HG03520 (cell line): ENCODE data around the gene CPT1A.
"Not testable (repeated sequence)": the region's sequence is repeated elsewhere in the genome, so short reads cannot be mapped to it uniquely, and the experiment has no call there.

Source experiments
- ATAC-seq: cut with Tn5 transposase; IDR thresholded peaks from one replicate; pipeline ENCODE4 v1.9.1; 2021; ENCODE audit warnings: mild to moderate bottlenecking, moderate library complexity; ENCODE audit not compliant: unreplicated experiment

CPT1A gene

DNA sequence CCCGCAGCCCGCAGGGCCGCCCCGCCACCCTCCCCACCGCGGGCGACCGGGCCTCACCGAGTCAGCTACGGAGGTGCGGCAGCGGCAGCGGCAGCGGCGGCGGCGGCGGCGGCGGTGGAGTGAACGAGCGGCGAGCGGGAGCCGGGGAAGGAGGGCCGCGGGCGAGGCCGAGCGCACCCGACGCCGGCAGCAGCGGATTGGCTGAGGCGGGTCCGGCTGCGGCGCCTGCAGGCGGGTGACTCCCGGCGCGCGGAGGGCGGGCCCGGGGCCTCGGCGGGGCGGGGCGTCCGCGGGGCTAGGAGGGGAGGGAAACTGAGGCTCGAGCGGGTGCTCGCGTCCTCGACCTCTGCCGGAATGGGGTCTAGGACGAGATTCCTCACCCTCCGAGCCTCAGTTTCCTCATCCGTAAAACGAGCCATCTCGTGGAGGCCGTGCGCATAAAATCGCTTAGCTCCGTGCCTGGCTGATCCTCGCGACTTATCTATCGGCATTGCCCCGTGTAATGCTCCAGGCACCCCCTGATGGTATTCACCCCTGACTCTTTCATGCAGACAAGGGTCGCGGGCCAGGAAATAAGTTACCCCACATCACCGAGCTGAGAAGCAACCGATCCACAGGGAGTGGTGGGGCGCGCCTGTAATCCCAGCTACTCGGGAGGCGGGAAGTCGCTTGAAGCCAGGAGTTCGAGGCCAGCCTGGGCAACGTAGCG lies at the start of gene CPT1A:
Gene CPT1A, minus strand, starts transcription at position 199 of the 709 bp plus-strand sequence. CDS start 26,442 bp downstream, outside the sequence.
- peak; percentile 33 for ATAC-seq

DNA sequence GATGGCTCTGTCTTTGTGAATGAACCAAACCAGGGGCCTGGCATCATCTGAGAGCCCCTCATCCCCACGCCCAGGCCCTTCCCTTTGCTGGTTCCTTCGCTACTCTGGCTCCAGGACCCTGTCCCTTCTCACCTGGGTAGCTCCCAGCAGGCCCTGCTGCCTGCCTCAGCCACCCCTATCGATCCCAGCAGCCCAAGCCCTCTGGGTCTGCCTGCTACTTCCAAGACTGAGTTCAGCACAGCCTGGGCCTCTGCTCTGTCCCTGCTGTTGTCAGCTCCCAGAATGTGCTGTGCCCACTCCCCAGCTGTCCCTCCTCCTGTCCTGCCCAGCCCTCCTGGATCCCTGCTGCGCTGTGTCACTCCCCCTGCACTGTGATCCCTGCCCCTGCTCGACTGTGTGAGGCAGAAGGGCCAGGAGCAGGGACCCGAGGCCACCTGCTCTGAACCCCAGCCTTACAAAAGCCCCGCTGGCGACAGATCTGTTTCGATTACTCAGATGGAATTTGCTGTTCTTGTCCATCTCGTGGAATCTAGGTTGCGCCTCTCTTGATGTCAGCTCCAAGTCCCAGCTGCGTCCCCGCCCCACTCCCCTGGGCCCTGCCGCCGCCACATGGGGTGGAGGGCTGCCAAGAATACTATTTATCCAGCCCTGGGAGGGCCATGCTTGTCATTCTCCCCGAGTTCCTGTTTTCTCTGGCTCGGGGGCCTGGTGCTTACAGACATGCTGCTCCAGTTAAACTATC lies 48.9 kb upstream of the CPT1A start:
- ATAC-seq = no peak

DNA sequence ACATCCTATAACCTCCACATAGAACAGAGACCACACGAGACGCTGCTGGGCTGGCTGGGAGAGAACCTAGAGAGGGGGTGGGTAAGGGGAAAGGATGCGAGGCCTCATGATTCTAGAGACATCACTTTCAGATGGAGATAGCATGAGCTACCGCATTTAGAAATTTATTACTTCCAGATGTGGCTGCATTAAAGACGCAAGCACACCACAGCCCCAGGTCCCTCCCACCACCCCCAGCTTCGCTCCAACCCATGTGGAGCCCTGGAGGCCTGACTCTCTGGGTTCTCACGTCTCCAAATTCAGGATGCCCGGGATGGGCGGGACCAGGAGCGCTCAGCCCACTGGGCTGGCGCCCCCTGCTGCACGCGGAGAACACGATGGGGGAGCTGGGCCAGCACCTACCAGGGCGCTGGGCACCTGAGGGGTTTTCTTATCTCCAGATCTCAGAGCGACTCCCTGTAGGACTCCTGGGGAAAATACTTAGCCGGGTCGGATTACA lies 48.3 kb upstream of the CPT1A start:
- no peak for ATAC-seq

DNA sequence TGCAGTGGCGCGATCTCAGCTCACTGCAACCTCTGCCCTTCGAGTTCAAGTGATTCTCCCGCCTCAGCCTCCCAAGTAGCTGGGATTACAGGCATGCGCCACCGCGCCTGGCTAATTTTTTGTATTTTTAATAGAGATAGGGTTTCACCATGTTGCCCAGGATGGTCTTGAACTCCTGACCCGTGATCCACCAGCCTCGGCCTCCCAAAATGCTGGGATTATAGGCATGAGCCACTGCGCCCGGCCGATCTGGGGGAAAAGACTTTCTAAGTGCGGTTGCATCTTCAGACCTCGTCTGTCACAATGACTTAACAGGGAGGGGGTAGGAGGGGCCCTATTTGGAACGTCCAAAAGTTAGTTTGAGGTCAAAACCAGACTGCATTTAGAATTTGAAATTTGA lies 43.1 kb upstream of the CPT1A start:
- not testable (repeated sequence) for ATAC-seq

DNA sequence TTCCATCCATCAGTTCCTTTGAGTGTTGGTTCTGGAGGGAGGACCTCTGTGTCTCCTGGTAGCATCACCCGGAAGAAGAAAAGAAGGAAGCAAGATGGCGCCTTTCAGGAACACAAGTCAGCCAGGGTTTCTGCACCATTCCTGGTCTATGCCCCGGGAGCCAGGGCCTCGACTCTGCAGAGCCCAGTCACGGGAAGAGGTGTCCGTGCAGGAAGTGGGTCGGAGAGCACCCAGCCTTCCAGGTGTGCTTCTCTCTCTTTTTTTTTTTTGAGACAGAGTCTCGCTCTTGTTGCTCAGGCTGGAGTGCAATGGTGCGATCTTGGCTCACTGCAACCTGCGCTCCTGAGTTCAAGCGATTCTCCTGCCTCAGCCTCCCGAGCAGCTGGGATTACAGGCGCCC lies 40.7 kb upstream of the CPT1A start:
- ATAC-seq = no peak

DNA sequence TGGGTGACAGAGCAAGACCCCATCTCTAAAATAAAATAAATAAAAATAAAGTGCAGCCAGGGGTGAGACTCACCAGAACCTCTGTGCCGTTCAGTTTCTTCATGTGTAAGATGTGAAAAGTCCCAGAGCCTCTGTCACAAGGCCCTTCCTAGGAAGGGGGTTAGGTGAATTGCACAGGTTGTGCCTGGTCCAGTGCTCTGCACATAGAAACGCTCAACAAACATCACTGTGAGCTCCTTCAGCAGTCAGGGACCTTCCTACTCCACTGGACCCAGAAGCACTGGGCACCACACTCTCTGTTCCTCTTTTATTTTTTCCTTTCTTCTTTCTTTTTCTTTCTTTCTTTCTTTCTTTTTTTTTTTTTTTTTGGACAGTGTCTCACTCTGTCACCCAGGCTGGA lies 39.6 kb upstream of the CPT1A start:
- ATAC-seq = no peak

DNA sequence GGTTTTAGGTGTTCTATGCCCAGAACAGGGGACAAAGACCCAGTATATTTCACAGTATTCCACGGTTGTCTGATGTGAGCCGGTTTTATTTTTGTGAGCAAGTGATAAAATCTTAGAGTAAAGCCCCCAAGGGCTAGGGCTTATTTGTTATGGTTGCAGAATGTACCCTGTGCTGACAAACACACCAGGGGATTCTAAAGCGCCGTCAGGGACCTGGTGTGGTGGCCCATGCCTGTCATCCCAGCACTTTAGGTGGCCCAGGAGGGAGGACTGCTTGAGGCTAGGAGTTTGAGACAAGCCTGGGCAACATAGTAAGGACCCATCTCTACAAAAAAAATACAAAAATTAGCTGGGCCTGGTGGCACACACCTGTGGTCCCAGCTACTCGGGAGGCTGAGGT lies 39.1 kb upstream of the CPT1A start:
- ATAC-seq = no peak

DNA sequence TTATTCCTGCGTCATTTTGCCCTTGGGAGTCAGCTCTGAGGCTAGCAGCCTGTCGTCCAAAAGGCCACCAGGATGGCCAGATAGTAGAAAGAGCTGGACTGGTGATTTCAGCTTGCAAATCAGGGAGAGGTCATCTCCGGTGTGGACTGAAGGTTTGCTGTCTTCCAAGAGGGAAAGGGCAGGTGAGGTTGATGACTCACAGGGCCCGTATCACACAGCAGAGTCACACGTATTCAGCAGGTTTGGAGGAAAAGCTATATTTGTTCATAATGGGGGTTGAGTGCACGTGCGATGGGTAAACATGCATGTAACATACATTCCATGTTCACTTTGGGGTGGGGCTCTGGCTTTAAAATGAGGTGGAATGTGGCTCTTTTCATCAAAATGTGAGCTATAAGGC lies 36.3 kb upstream of the CPT1A start:
- ATAC-seq = no peak

DNA sequence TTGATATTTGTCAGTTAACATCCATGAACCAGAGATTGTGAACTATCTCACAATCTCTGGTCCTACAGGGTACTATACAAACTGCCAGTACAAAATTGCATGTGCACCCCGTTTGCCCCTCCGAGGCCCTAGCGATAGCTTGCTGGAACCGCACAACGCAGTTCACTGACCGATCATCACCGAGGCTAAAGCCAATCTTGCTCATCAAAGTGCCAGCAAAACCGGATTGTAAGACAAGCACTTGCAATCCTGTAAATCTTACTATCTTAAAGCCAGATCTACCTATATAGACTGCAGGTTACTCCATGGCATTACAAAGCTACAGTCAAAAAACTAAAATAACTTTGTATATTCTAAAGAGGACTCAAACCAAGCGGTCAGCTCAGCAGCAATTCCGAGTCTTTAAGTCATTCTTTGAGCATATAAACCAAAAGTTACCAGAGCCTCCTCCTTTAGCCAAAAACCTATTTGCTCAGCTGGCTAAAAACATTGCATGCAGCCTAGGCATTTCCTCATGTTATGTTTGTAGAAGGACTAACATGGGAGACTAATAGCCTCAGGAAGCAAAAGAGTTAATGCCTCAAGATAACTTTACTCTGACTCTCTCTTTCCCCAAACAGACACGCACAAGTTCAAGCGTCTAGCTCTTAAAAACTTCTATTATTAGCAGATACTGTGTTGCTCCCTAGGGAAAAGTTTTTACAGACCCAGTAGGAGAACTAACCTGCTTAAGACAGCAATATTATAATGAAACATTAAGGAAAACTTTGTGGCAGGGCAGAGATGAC lies 30.7 kb upstream of the CPT1A start:
- ATAC-seq = no peak

DNA sequence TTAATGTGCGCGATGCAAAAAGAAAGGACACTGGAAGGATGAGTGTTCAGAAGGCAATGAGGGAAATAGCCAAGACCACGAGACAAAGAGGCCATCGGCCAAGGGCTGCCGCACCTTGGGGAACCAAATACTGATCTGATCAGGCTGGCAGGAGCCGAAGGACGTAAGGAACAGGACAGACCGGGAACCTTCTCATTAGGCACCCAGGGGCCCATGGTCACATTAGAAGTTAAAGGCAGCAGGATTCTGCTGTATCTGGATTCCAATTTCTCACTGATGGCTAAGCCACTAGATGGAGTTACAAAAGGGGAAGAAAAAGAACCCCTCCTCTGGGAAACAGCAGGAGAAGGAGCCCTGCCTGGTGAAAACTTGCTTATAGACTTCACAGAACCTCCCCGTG lies 28.8 kb upstream of the CPT1A start:
- ATAC-seq = no peak

DNA sequence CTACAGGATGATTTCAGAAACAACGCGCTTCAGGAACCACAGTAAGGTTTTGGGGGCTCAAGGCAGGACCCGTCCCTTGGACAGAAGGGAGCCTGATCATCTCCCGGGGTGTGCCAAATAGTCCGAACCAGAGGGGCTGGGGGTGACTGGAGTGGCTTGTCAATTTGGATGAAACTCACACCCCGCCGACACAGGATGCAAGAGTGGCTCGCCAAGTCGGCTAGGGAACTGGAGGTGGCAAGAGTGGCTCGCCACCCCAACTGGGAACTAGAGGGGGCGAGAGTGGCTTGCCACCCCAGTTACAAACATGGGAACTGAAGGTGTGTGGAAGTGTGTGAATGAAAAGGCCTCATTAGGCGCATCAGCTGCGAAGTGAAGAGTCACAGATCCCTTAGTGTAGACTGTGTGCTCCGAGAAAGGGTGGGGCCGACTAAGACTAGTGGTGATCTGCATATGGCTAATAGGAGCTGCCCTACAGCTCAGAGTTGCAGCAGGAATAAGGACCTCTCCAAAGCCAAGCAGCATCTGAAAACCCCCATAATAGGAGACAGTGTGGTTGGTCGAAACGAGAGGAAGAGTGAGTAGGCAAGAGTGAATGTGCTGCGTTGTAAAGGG lies 26.6 kb upstream of the CPT1A start:
- ATAC-seq = no peak

DNA sequence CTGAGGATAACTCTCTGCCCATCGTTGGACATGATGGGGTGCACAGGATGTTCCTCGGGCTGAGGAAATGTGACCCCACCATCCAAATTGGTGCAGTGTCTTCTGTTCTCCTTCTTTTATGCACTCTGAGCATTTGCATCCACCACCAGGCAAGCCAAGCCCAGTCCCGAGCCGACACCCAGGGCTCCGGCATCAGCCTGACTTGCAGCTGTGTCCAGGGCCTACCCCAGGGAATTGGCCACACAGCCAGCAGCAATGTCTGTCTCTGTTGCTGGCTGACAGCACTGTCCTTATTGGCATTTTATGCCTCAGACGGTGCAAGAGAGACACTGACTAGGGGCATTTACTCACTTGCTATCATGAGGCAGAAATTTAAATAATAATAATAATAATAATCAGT lies 25.4 kb upstream of the CPT1A start:
- no peak for ATAC-seq

DNA sequence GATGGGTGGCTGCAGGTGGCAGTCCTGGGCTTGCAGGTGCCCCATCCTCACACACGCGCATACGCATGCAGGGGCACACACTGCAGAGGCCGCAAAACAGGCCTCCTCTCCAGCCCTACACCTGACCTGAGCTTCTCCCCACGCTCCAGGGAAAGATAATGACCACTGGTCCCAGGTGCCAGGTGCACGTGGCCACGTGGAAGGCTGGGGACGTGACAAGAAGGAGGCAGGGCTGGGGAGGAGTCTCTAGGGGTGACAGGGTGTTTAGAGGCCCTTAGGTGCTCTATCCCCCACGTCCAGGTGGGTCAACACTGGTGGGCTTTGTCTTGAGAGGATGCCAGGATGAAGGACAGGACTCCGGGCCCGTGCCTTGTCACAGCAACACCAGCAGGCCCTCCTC lies 23.5 kb upstream of the CPT1A start:
- no peak for ATAC-seq

DNA sequence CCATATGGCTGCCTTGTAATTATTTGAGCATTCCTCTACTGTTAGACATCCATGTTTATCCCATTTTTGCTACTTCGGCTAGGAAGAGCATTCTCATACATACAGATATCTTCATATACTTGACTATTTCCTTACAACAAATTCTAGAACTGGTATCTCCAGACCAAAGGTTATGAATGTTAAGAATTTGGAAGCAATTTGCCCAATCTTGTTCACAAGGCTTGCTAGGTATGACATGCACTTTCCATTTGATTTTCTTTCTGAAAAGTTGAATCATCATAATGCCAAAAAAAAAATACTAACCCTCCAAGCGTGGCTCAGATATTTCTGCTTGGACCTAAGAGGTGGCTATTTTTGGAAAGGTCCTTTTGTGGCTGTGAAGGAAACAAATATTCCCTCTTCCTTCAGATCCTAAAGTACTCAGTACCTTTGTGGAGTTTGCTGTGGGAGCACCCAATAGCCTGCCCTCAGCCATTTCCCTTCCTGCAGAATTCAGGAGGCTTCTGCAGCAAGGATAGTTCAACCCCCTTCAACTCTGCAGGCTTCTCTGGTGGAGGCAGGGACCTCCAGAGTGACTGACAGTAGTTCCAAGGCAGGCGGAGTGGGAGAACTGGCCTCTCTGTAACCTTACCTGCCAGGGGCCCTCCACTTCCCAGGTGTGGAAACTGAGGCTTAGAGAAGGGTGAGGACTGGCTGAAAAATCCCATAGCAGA lies 22.0 kb upstream of the CPT1A start:
- no peak for ATAC-seq

DNA sequence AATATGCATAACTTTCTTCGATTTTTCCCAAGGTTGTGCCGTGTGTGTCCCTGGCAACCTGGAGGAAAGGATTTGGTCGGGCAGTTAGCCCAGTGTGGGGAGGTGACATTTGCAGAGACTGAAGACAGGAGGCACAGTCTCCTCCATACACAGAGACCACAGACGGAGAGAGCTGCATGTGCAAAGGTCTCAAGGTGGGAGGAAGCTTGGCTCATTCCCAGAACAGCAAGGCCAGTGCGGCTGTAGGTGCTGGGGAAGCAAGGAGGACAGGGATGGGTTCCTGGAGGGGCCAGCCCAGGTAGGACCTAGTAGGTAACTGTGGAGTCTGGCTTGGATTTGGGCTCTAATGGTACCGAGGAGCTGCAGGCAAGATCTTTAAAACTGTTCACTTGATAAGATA lies 20.7 kb upstream of the CPT1A start:
- no peak for ATAC-seq

DNA sequence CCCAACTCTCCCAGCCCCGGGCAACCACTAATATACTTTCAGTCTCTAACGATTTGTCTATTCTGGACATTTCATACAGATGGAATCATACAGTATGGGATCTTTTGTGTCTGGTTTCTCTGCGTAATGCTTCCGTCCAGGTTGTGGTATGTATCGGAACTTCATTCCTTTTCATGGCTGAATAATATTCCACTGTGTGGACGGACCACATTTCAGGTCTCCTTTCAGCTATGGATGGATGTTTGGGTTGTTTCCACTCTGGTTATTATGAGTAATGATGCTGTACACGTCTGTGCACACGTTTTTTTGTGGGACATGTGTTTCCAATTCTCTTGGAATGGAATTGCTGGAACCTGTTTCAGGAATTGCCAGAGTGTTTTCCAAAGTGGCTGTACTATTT lies 17.4 kb upstream of the CPT1A start:
- ATAC-seq = no peak

DNA sequence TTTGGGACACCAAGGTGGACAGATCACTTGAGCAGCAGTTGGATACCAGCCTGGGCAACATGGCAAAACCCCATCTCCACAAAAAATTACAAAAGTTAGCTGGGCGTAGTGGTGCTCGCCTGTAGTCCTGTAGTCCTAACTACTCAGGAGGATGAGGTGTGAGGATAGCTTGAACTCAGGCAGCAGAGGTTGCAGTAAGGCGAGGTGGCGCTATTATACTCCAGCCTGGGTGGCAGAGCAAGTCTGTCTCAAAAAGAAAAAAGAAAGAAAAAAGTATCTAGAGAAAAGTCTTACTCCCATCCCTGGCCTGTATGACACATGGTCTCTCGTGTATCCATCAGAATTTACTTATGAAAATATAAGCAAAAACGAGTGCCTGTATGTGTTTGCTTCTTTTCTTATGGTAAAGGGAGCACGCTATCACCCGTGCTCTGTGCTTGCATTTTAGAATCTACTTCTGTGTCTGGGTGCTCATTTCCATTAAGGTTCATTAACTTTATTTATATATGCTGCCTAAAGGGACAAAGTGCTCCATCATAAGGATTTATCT lies 15.4 kb upstream of the CPT1A start:
- no peak for ATAC-seq

DNA sequence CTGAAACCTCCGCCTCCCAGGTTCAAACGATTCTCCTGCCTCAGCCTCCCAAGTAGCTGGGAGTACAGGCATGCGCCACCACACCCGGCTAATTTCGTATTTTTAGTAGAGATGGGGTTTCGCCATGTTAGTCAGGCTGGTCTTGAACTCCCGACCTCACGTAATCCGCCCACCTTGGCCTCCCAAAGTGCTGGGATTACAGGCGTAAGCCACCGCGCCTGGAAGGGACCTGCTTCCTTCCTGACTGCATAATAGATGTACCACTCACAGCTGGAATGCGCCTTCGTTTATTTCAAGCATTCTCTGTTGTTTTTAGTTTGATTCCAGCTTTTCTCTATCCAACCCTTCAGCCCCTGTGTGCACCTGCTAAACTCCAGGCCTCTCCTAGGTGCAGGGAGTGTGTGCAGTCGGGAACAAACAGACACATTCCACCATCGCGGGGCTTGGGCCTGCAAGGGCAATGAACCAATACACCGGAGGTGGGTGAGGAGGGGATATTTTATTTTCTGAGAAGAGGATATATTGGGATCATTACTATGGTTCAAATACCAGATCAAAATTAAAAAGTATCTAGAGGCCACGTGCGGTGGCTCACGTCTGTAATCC lies 14.8 kb upstream of the CPT1A start:
- not testable (repeated sequence) for ATAC-seq

DNA sequence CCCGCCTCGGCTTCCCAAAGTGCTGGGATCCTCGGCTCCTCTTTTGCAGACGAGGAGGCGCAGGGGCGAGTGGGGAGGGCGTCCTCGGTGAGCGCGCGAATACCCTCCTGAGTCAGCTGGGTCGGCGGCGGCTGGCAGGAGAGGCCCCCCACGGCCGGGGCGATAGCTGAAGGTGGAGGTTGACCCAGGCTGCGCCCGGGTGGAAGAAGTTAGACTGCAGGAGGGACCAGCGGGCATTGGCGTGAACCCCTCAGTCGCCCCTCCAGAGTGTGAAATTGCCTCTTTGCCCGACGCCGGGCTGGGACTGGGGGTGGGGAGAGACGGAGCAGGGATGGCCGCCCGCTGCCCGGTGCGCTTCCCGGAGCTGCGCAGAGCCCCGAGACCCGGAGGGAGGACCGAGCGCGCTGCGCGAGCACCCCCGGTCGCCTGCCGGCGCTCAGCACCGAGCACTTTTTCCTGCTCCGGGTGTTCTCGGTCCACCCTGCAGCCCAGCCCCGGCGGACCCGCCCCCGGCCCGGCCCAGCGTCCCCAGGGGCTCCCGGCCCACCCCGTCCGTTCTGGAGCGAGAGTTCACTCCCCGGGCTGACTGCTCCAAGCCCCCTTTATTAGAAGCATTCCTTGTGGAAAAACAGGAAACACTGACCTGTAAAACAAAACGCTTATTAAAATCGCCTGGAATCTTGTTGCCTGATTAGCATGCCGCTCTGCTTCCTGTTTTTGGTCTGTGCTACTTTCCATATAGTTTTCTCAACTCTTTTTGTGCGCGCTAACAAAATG lies 13.7 kb upstream of the CPT1A start:
- no peak for ATAC-seq
